Psoas muscle (tissue), 8 donors: ENCODE measurements around the gene AGPAT2. TPM values are rescaled to one million over a fixed set of nuclear protein-coding genes. Genes with fewer than 3 reads are reported as not detected.

Experiments used
- ATAC-seq, 4 donors: fragments of 200-7000 bp; cut with Tn5 transposase; one replicate each; pipeline ENCODE4 v1.9.1; 2020; ENCODE audit warnings: moderate library complexity in 3 of 4, mild to moderate bottlenecking in 2 of 4
- DNase-seq, 2 donors: peaks; one replicate each; pipeline ENCODE4 v3.0.0-alpha.2; 2020
- H3K27ac ChIP-seq: fragments of 200-600 bp; one replicate; pipeline ENCODE4 v1.8.0; 2022
- H3K27me3 ChIP-seq, 3 donors: fragments of 200-600 bp in 1 of 3; one replicate each; pipeline versions ENCODE4 v1.6.1 to v1.8.0; 2013 to 2022; ENCODE audit warnings: low read length in 2 of 3, mild to moderate bottlenecking in 2 of 3, moderate library complexity in 1 of 3; ENCODE audit not compliant: insufficient read depth in 3 of 3
- H3K36me3 ChIP-seq, 2 donors: fragments of 200-600 bp in 1 of 2; one replicate each; pipeline versions ENCODE4 v1.6.1 to v1.8.0; 2013 to 2022; ENCODE audit warnings: low read depth in 1 of 2, mild to moderate bottlenecking in 1 of 2, moderate library complexity in 1 of 2; ENCODE audit not compliant: insufficient read depth in 1 of 2
- H3K4me1 ChIP-seq: fragments of 200-600 bp; one replicate; pipeline ENCODE4 v1.8.0; 2022
- H3K4me3 ChIP-seq: fragments of 200-600 bp; one replicate; pipeline ENCODE4 v1.8.0; 2022; ENCODE audit warnings: mild to moderate bottlenecking
- H3K9me3 ChIP-seq: fragments of 200-600 bp; one replicate; pipeline ENCODE4 v1.8.0; 2022
- CTCF ChIP-seq: fragments of 200-600 bp; IDR thresholded peaks from one replicate; pipeline ENCODE4 v1.8.0; 2022; ENCODE audit warnings: antibody characterized with exemption
- WGBS, 3 donors: extraction: QIAGEN DNeasy Blood & Tissue Kit; methylation state at CpG; one replicate each; pipeline versions ENCODE4 v1.1.6 to v1.1.7; 2013; 5-methylcytosine and 5-hydroxymethylcytosine counted together
- intact Hi-C, 2 donors: fragments of 100-400 bp; cut with DNase I; formaldehyde crosslinking; loops; one replicate each; pipeline versions ENCODE4 v1.11.0 to v1.14.2; 2022
- polyA plus RNA-seq, 3 donors: library from polyadenylated mRNA; stranded (reverse); fragments of 200-250 nt; gene quantifications; one replicate each; pipeline ENCODE4 v1.2.3, GENCODE V29; 2013
- total RNA-seq, 4 donors: library from RNA; stranded (reverse); fragmentation: NEBNext Ultra II Directional in 2 of 4; extraction: Animal tissue kit (Norgen Biotek cat#: 25700) in 2 of 4; gene quantifications; one replicate each; pipeline versions ENCODE4 v1.2.1 to v1.2.4, GENCODE V29; 2021 to 2023
- donor health status: healthy with polysubstance abuse.
- donor health status: DM: no; HTN: no; CAD: no; lungs with moderate emphysema.
- donor health status: Bipolar disorder and iron deficiency.
- donor health status: healthy.
- donor health status: DM: yes; HTN: yes; CAD: no.
- donor health status: DM: no; HTN: no; CAD: no.
- donor health status: DM: no; HTN: no; CAD: no.
- donor health status: DM: yes; HTN: yes; CAD: no.

The AGPAT2 gene
- total and polyA plus RNA-seq, 7 donors, result 15.5 to 66.5 (median 41.6) TPM

DNA sequence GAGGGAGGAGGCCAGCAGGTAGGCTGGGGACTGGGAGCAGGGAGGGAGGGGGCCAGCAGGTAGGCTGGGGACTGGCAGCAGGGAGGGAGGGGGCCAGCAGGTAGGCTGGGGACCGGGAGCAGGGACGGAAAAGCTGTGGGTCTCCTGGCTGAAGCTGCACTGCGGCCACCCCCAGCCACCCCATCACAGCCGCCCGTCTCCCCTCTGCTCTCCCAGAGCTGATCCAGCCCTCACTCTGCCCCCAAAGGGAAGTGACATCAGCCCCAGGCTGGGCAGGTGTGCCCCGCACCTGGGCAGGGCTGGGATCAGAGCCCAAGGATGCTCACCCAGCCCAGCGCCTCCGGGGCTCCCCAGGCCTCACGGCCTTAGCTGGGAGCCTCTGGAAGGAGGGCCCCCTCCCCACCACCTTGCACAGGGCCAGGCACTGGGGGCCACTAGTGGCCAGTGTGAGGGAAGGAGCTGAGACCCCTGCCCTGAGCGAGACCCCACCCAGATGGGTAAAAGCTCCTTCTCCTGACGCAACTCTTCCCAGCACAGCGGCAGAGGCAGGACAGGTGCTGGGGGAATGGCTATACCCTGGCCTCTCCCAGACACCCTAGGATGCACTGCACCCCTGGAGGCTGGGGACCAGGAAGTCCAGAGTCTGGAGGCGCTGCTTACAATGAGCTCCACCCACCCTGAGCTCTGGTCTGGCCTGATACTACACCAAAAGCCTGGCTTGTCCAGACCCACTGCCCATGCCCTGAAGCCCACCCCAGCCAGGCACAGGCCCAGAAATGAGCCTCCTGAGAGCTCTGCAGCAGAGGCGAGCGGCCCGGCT, 11.6 kb downstream of the AGPAT2 start:
- WGBS, 3 donors, result 80 to 87% (median 81%) methylated on average over 12 to 16 of the region's 16 CpGs
- no peak for ATAC-seq
- Histone ChIP-seq H3K36me3 (peaks cover 0 to 25% of the 10 kb centered on the region in 2 donors), H3K9me3 (no peaks in the 10 kb centered on the region), H3K27ac (no peak overlapping the region), H3K4me1 (peaks cover 18% of the 10 kb centered on the region), H3K27me3 (no peaks in the 10 kb centered on the region), H3K4me3 (no peak overlapping the region)
- intact Hi-C loops, result no loop called here
- no peak for TF ChIP-seq CTCF
- no peak for DNase-seq

GRCh38 chr9:136674786-136675349, 12.4 kb downstream of the AGPAT2 start:
- no peaks in the 10 kb centered on the region for H3K9me3 ChIP-seq
- TF ChIP-seq CTCF, result no peak
- H3K36me3 ChIP-seq, result peaks cover 0 to 33% of the 10 kb centered on the region in 2 donors
- no peak for DNase-seq
- peaks cover 0 to 4% (median 0%) of the 10 kb centered on the region in 3 donors for H3K27me3 ChIP-seq
- peaks cover 14% of the 10 kb centered on the region for H3K4me1 ChIP-seq
- no peak overlapping the region for H3K4me3 ChIP-seq
- 67 to 75% (median 70%) methylated on average over 11 of the region's 11 CpGs for WGBS, 3 donors
- no peak for ATAC-seq
- H3K27ac ChIP-seq, result no peak overlapping the region
- intact Hi-C loops, result no loop called here

DNA sequence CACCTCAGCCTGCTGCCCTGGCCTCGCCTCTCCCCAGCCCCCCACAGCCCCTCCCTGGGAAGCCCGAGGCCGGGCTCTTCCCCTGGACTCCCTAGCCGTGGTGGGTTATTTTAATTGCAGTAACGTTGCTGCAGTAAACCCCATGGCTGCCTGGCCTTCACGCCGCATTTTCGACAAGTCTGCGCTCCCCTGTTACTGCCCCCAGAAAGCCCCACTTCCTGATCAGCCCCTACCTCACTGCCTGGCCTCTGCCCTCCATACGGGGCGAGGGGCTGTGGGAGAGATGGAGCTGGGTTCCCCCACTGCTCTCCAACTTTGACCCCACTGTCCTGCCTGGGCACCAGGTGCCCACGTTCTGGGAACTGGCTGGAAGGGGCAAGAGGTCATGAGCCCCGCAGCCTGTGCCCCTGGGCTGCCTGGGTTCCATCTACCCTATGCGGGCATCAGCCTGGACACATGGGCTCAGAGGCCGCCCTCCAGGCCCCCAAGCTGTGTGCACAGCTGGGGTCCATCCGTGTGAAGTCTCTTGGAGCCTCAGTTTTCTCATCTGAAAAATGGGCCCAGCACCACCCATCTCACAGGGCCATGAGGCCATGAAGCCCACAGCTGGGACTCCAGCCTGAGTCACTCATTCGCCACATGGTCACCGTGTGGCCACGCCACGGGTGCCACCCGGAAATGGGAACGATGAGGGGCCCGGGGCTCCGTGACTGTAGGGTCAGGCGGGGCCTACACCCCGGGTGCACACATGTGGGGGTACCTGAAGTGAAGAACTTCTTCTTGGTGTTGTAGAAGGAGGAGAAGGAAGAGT, 13.1 kb downstream of the AGPAT2 start:
- DNase-seq (no peak), ATAC-seq (no peak)
- no peaks in the 10 kb centered on the region for H3K9me3 ChIP-seq
- no peak for TF ChIP-seq CTCF
- peaks cover 0 to 8% (median 0%) of the 10 kb centered on the region in 3 donors for H3K27me3 ChIP-seq
- H3K27ac ChIP-seq, result no peak overlapping the region
- peaks cover 7% of the 10 kb centered on the region for H3K4me1 ChIP-seq
- WGBS, 3 donors, result 74 to 83% (median 81%) methylated on average over 24 to 26 of the region's 26 CpGs
- intact Hi-C loops, result no loop called here
- H3K4me3 ChIP-seq, result no peak overlapping the region
- peaks cover 0 to 36% of the 10 kb centered on the region in 2 donors for H3K36me3 ChIP-seq

- WGBS, 3 donors, result 67 to 74% (median 73%) methylated on average over 24 to 35 of the region's 35 CpGs
- no peak overlapping the region for H3K27ac ChIP-seq
- ATAC-seq, result no peak
- DNase-seq, result no peak
- H3K27me3 ChIP-seq, result peaks cover 0 to 8% (median 0%) of the 10 kb centered on the region in 3 donors
- H3K36me3 ChIP-seq, result peaks cover 0 to 36% of the 10 kb centered on the region in 2 donors
- no peaks in the 10 kb centered on the region for H3K9me3 ChIP-seq
- H3K4me1 ChIP-seq, result no peaks in the 10 kb centered on the region
- H3K4me3 ChIP-seq, result no peak overlapping the region
- intact Hi-C loops, result no loop called here
- no peak for TF ChIP-seq CTCF
Measured at GRCh38 chr9:136673088-136673974, 13.9 kb downstream of the AGPAT2 start.
